K562 (cell line): Measurements from ENCODE around the gene TCF4. TPM values are rescaled to one million over a fixed set of nuclear protein-coding genes. Genes with fewer than 3 reads are reported as not detected.

ENCODE experiments used
- ARID1B ChIP-seq: fragments of 450-650 bp; IDR thresholded peaks from 2 replicates; pipeline ENCODE4 v1.6.1; 2016; ENCODE audit warnings: antibody characterized with exemption, mild to moderate bottlenecking, inconsistent platforms
- ATF1 ChIP-seq, 2 experiments: fragments of 450-650 bp in 1 of 2; IDR thresholded peaks; 2 replicates each; pipeline ENCODE4 v1.6.1; 2016; ENCODE audit warnings: missing compliant biosample characterization in 1 of 2, missing genetic modification characterization in 1 of 2
- BRD9 ChIP-seq: fragments of 450-650 bp; IDR thresholded peaks from 2 replicates; pipeline ENCODE4 v1.6.1; 2018; ENCODE audit warnings: low read depth; ENCODE audit not compliant: partially characterized antibody
- FIP1L1 ChIP-seq: fragments of 200-400 bp; formaldehyde crosslinking; IDR thresholded peaks from 2 replicates; pipeline ENCODE4 v1.6.1; 2018; ENCODE audit warnings: mild to moderate bottlenecking, low read depth, low read length; ENCODE audit not compliant: poor library complexity, severe bottlenecking
- GATA2 ChIP-seq: sonication (generic); formaldehyde crosslinking; IDR thresholded peaks from 2 replicates; pipeline ENCODE4 v1.4.0; 2020; ENCODE audit warnings: mild to moderate bottlenecking, missing genetic modification reagents
- HLTF ChIP-seq: fragments of 450-650 bp; IDR thresholded peaks from 2 replicates; pipeline ENCODE4 v1.6.1; 2016
- MITF ChIP-seq: IDR thresholded peaks from 2 replicates; pipeline ENCODE4 v1.6.1; 2014; ENCODE audit warnings: antibody characterized with exemption
- PATZ1 ChIP-seq: fragments of 250-450 bp; sonication (Bioruptor Pico); IDR thresholded peaks from 2 replicates; pipeline ENCODE4 v1.5.0; 2020; ENCODE audit warnings: mild to moderate bottlenecking, borderline replicate concordance
- PHF8 ChIP-seq: fragments of 200-600 bp; sonication (generic); IDR thresholded peaks from 2 replicates; pipeline ENCODE4 v1.6.1; 2012; ENCODE audit warnings: mixed run types, mild to moderate bottlenecking, inconsistent platforms, low read length, moderate library complexity, borderline replicate concordance
- RCOR1 ChIP-seq, 2 experiments: IDR thresholded peaks; 2 replicates each; pipeline ENCODE4 v1.6.1; 2012; ENCODE audit warnings: low read depth in 2 of 2, low read length in 2 of 2, borderline replicate concordance in 1 of 2, improper control_type of control experiment in 1 of 2
- SMARCA5 ChIP-seq: fragments of 450-650 bp; IDR thresholded peaks from 2 replicates; pipeline ENCODE4 v1.6.1; 2016
- SRF ChIP-seq, 2 experiments: fragments of 250-450, 450-650 bp in 1 of 2; sonication (Bioruptor Pico) in 1 of 2; sonication (generic) in 1 of 2; formaldehyde crosslinking; IDR thresholded peaks; 2 replicates each; pipeline versions ENCODE4 v1.5.0 to v1.5.1; 2020 to 2022; ENCODE audit warnings: mild to moderate bottlenecking in 1 of 2, missing genetic modification reagents in 1 of 2
- SRSF9 ChIP-seq: fragments of 200-400 bp; formaldehyde crosslinking; IDR thresholded peaks from 2 replicates; pipeline ENCODE4 v1.6.1; 2017; ENCODE audit warnings: low read depth, low read length, borderline replicate concordance
- STAT5A ChIP-seq: IDR thresholded peaks from 2 replicates; pipeline ENCODE4 v1.6.1; 2012; ENCODE audit warnings: low read length, inconsistent platforms, borderline replicate concordance
- TAF9B ChIP-seq: fragments of 450-650 bp; IDR thresholded peaks from 2 replicates; pipeline ENCODE4 v1.6.1; 2018; ENCODE audit warnings: mild to moderate bottlenecking; ENCODE audit not compliant: partially characterized antibody
- TEAD1 ChIP-seq, 2 experiments: fragments of 450-650 bp in 1 of 2; sonication (generic) in 1 of 2; formaldehyde crosslinking; IDR thresholded peaks; 2 replicates each; pipeline versions ENCODE4 v1.4.0 to v1.8.0; 2020 to 2022; ENCODE audit warnings: mild to moderate bottlenecking in 2 of 2, missing genetic modification reagents in 1 of 2
- TEAD4 ChIP-seq, 2 experiments: sonication (generic) in 1 of 2; formaldehyde crosslinking in 1 of 2; IDR thresholded peaks; 2 replicates each; pipeline versions ENCODE4 v1.6.1 to v1.8.0; 2012 to 2022; ENCODE audit warnings: borderline replicate concordance in 1 of 2, inconsistent platforms in 1 of 2, low read length in 1 of 2, mild to moderate bottlenecking in 1 of 2, missing genetic modification reagents in 1 of 2
- XRCC3 ChIP-seq: fragments of 450-650 bp; IDR thresholded peaks from 2 replicates; pipeline ENCODE4 v1.6.1; 2017; ENCODE audit warnings: mild to moderate bottlenecking, moderate library complexity
- ZNF140 ChIP-seq: fragments of 250-450 bp; sonication (Bioruptor Pico); IDR thresholded peaks from 2 replicates; pipeline ENCODE4 v1.8.0; 2021; ENCODE audit warnings: moderate library complexity, mild to moderate bottlenecking, inconsistent platforms
- ZNF354B ChIP-seq: fragments of 250-450 bp; sonication (Bioruptor Pico); IDR thresholded peaks from 2 replicates; pipeline ENCODE4 v1.4.0; 2020
- ZNF384 ChIP-seq: IDR thresholded peaks from 2 replicates; pipeline ENCODE4 v1.6.1; 2012; ENCODE audit warnings: low read depth, low read length, improper control_type of control experiment
- ZNF507 ChIP-seq: conservative IDR thresholded peaks from 2 replicates; pipeline ENCODE4 v1.6.1; 2017; ENCODE audit warnings: missing genetic modification characterization, missing compliant biosample characterization
- ZNF695 ChIP-seq: fragments of 450-650 bp; formaldehyde crosslinking; IDR thresholded peaks from 2 replicates; pipeline ENCODE4 v1.4.0; 2020; ENCODE audit warnings: mild to moderate bottlenecking, moderate library complexity
- polyA plus RNA-seq, 8 experiments: library from polyadenylated mRNA; depleted of rRNA in 4 of 8; stranded (reverse) in 5 of 8; unstranded in 3 of 8; fragments of >200 nt; fragmentation: Nextera tagmentation in 2 of 8; fragmentation: Illumina TruSeq in 1 of 8; extraction: Ambion mirVana in 2 of 8; extraction: Trizol in 1 of 8; gene quantifications; 2 replicates each; pipeline versions ENCODE4 v1.2.1 to v1.2.3, GENCODE V29; 2011 to 2014; ENCODE audit warnings: inconsistent platforms in 1 of 8, missing spikeins in 1 of 8
- total RNA-seq, 7 experiments: library from RNA; depleted of rRNA in 6 of 7; stranded (reverse); fragments of >200 nt in 6 of 7; fragmentation: Illumina TruSeq in 2 of 7; extraction: Trizol in 2 of 7; gene quantifications; 2 replicates each; pipeline versions ENCODE4 v1.2.1 to v1.2.3, GENCODE V29; 2011 to 2021; ENCODE audit warnings: low replicate concordance in 1 of 7
- TF ChIP-seq, protein P1 (sequence below): sonication (generic); formaldehyde crosslinking; IDR thresholded peaks from 2 replicates; pipeline ENCODE4 v1.8.0; 2022; ENCODE audit warnings: mild to moderate bottlenecking, missing genetic modification reagents, borderline replicate concordance

Gene TCF4
- total and polyA plus RNA-seq, 9 of the 15 experiments (the other 6 are each of a cell fraction or from before 2014, with no cell fraction given): 4.8 to 24.7 (median 15.2) TPM

DNA sequence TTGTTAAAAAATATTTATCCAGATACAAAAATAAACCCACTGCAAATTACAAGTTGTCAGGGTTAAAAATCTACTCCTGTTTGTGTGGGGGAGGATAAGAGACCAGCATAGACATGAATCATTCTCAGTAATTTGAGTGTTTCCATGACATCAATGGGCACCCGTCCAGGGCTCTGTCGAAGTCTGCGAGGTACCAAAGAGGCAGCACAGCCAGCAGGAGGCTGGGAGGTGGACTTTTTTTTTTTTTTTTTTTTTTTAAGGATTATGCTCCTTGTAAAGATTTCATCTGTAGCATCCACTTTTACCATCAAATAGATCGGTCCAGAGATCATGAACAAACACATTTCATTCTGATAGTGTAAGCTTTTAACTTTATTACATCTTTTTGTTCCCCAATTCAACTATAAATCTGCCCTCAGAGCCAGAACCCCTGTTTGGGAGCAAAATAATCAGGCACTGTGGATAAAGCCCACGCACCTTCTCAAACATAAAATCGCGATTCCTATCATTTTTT is 182.0 kb downstream of the TCF4 start (continued):
- TF ChIP-seq, protein P1, sequence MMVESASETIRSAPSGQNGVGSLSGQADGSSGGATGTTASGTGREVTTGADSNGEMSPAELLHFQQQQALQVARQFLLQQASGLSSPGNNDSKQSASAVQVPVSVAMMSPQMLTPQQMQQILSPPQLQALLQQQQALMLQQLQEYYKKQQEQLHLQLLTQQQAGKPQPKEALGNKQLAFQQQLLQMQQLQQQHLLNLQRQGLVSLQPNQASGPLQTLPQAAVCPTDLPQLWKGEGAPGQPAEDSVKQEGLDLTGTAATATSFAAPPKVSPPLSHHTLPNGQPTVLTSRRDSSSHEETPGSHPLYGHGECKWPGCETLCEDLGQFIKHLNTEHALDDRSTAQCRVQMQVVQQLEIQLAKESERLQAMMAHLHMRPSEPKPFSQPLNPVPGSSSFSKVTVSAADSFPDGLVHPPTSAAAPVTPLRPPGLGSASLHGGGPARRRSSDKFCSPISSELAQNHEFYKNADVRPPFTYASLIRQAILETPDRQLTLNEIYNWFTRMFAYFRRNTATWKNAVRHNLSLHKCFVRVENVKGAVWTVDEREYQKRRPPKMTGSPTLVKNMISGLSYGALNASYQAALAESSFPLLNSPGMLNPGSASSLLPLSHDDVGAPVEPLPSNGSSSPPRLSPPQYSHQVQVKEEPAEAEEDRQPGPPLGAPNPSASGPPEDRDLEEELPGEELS (CRISPR knock-in tag): no peak
- TF ChIP-seq PHF8 (no peak), ZNF140 (CRISPR knock-in tag) (no peak), TEAD4 (IDR thresholded peaks at IDR 0.05; ENCODE audit: low read length) (0 out of 2 replicates have a peak, but pooled peaks have one; percentile 14), TEAD4 (CRISPR knock-in tag; IDR thresholded peaks at IDR 0.05; ENCODE audit: borderline replicate concordance) (no peak), HLTF (no peak), SRF (CRISPR knock-in tag; IDR thresholded peaks at IDR 0.05) (no peak), XRCC3 (no peak), ARID1B (peak; percentile 35; the same call in 1 of the 2 replicates), ZNF354B (CRISPR knock-in tag) (no peak), ZNF384 (peak; percentile 89), STAT5A (no peak), SRSF9 (no peak), PATZ1 (CRISPR knock-in tag) (no peak), ZNF695 (no peak), ZNF507 (tag) (no peak), FIP1L1 (no peak), TEAD1 (CRISPR knock-in tag; IDR thresholded peaks at IDR 0.05) (no peak), ATF1 (CRISPR knock-in tag; IDR thresholded peaks at IDR 0.05) (no peak), ATF1 (tag; IDR thresholded peaks at IDR 0.05) (peak; percentile 53; the same call in 1 of the 2 replicates), BRD9 (no peak), MITF (no peak), TAF9B (no peak), SMARCA5 (no peak), RCOR1 (IDR thresholded peaks at IDR 0.05; ENCODE audit: borderline replicate concordance in 1 of 2, low read depth in 2 of 2, low read length in 2 of 2) (0 out of 4 replicates have a peak, but pooled peaks of 1 of the 2 experiments have one; percentile 14), GATA2 (CRISPR knock-in tag) (no peak)
